Adrenal gland (tissue), 12 donors: ENCODE data around the gene FGFRL1. TPM values are rescaled to one million over a fixed set of nuclear protein-coding genes. Genes with fewer than 3 reads are reported as not detected.

Experiments used
- DNase-seq, 7 donors: peaks; one replicate each; pipeline ENCODE4 v3.0.0-alpha.2; 2019 to 2020
- H3K27ac ChIP-seq, 5 donors: fragments of 200-600 bp; sonication (generic) in 4 of 5; 1 replicate in 3 of 5; 2 replicates in 2 of 5; pipeline versions ENCODE4 v1.5.1 to v1.8.0; 2016 to 2020; ENCODE audit warnings: mild to moderate bottlenecking in 1 of 5
- H3K27me3 ChIP-seq: fragments of 200-600 bp; 2 replicates; pipeline ENCODE4 v1.8.0; 2021
- H3K36me3 ChIP-seq, 2 donors: fragments of 200-600 bp; replicated peaks in 1 of 2; 1 replicate in 1 of 2; 2 replicates in 1 of 2; pipeline versions ENCODE4 v1.5.1 to v1.8.0; 2018 to 2022
- H3K4me1 ChIP-seq, 2 donors: fragments of 200-600 bp; replicated peaks in 1 of 2; 1 replicate in 1 of 2; 2 replicates in 1 of 2; pipeline versions ENCODE4 v1.5.1 to v1.8.0; 2018 to 2021
- H3K4me3 ChIP-seq, 4 donors: fragments of 200-600 bp; sonication (generic) in 3 of 4; one replicate each; pipeline ENCODE4 v1.5.1; 2016 to 2018
- H3K9me3 ChIP-seq, 3 donors: fragments of 200-600 bp; sonication (generic) in 1 of 3; replicated peaks in 1 of 3; 1 replicate in 2 of 3; 2 replicates in 1 of 3; pipeline versions ENCODE4 v1.5.1 to v1.8.0; 2016 to 2021
- POLR2A ChIP-seq, 2 donors: fragments of 450-650 bp; IDR thresholded peaks; one replicate each; pipeline ENCODE4 v1.6.1; 2017; ENCODE audit warnings: antibody characterized with exemption in 2 of 2, mild to moderate bottlenecking in 2 of 2, moderate library complexity in 1 of 2
- WGBS, 4 donors: extraction: QIAGEN DNeasy Blood & Tissue Kit in 2 of 4; methylation state at CpG; one replicate each; pipeline versions ENCODE4 v1.1.5 to v1.1.7; 2013 to 2017; 5-methylcytosine and 5-hydroxymethylcytosine counted together
- intact Hi-C, 2 donors: fragments of 100-400 bp; cut with DNase I; formaldehyde crosslinking; loops; one replicate each; pipeline versions ENCODE4 v1.14.1 to v1.15.0; 2022 to 2023
- polyA plus RNA-seq, 3 donors: library from polyadenylated mRNA; stranded (reverse); fragments of 200-250 nt in 2 of 3; fragments of 350-450 nt in 1 of 3; fragmentation: Illumina TruSeq in 1 of 3; extraction: RNeasy Lipid Tissue Mini Kit (QIAGEN cat#74804) in 1 of 3; gene quantifications; one replicate each; pipeline ENCODE4 v1.2.3, GENCODE V29; 2013 to 2014
- total RNA-seq, 9 donors: library from RNA; depleted of rRNA in 4 of 9; stranded (reverse); fragments of >200 nt in 4 of 9; fragments of 120-200 nt in 1 of 9; fragmentation: NEBNext Ultra II Directional in 1 of 9; extraction: Animal tissue kit (Norgen Biotek cat#: 25700) in 1 of 9; gene quantifications; one replicate each; pipeline versions ENCODE4 v1.1.0 to v1.2.4, GENCODE V29; 2013 to 2023
- TF ChIP-seq, protein P1 (sequence below), 6 experiments: fragments of 450-650 bp in 4 of 6; fragments of 200-600 bp in 2 of 6; sonication (generic) in 1 of 6; IDR thresholded peaks; 1 replicate in 5 of 6; 2 replicates in 1 of 6; pipeline versions ENCODE4 v1.5.1 to v1.8.0; 2016 to 2021; ENCODE audit warnings: antibody characterized with exemption in 6 of 6, mild to moderate bottlenecking in 2 of 6, moderate library complexity in 1 of 6
- donor health status: healthy with polysubstance abuse.
- donor health status: Bipolar disorder and iron deficiency.
- donor health status: DM: yes; HTN: yes; CAD: no.
- donor health status: DM: no; HTN: no; CAD: no.
- donor health status: DM: no; HTN: no; CAD: no.
- donor health status: DM: yes; HTN: yes; CAD: no.

Gene FGFRL1
- total and polyA plus RNA-seq, 12 donors, result 24.4 to 274 (median 77.8) TPM

DNA sequence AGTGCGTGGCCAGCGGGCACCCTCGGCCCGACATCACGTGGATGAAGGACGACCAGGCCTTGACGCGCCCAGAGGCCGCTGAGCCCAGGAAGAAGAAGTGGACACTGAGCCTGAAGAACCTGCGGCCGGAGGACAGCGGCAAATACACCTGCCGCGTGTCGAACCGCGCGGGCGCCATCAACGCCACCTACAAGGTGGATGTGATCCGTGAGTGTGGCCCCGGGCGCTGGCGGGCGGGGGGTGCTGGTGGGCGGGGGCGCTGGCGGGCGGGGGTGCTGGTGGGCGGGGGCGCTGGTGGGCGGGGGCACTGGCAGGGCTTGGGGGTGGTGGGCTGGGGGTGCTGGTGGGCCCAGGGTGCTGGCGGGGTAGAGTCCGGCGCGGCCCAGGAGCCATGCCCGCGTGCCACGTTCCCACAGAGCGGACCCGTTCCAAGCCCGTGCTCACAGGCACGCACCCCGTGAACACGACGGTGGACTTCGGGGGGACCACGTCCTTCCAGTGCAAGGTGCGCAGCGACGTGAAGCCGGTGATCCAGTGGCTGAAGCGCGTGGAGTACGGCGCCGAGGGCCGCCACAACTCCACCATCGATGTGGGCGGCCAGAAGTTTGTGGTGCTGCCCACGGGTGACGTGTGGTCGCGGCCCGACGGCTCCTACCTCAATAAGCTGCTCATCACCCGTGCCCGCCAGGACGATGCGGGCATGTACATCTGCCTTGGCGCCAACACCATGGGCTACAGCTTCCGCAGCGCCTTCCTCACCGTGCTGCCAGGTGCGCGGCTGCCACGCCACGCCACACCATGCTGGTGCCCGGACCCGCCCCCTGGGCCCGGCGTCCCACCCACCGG is 12.7 kb downstream of the FGFRL1 start:
- peaks cover 0 to 13% of the 10 kb centered on the region in 2 donors for H3K36me3 ChIP-seq
- intact Hi-C loops, result no loop called here
- DNase-seq, result no peak
- H3K27me3 ChIP-seq, result no peaks in the 10 kb centered on the region
- H3K9me3 ChIP-seq, result no peaks in the 10 kb centered on the region
- H3K4me3 ChIP-seq, result no peak overlapping the region
- no peak overlapping the region for H3K27ac ChIP-seq
- no peaks in the 10 kb centered on the region for H3K4me1 ChIP-seq
- 90 to 95% (median 95%) methylated on average over 20 to 83 of the region's 83 CpGs for WGBS, 4 donors
- no peak for TF ChIP-seq POLR2A (IDR thresholded peaks at IDR 0.05)
- TF ChIP-seq, protein P1, sequence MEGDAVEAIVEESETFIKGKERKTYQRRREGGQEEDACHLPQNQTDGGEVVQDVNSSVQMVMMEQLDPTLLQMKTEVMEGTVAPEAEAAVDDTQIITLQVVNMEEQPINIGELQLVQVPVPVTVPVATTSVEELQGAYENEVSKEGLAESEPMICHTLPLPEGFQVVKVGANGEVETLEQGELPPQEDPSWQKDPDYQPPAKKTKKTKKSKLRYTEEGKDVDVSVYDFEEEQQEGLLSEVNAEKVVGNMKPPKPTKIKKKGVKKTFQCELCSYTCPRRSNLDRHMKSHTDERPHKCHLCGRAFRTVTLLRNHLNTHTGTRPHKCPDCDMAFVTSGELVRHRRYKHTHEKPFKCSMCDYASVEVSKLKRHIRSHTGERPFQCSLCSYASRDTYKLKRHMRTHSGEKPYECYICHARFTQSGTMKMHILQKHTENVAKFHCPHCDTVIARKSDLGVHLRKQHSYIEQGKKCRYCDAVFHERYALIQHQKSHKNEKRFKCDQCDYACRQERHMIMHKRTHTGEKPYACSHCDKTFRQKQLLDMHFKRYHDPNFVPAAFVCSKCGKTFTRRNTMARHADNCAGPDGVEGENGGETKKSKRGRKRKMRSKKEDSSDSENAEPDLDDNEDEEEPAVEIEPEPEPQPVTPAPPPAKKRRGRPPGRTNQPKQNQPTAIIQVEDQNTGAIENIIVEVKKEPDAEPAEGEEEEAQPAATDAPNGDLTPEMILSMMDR (IDR thresholded peaks at IDR 0.05), result no peak

DNA sequence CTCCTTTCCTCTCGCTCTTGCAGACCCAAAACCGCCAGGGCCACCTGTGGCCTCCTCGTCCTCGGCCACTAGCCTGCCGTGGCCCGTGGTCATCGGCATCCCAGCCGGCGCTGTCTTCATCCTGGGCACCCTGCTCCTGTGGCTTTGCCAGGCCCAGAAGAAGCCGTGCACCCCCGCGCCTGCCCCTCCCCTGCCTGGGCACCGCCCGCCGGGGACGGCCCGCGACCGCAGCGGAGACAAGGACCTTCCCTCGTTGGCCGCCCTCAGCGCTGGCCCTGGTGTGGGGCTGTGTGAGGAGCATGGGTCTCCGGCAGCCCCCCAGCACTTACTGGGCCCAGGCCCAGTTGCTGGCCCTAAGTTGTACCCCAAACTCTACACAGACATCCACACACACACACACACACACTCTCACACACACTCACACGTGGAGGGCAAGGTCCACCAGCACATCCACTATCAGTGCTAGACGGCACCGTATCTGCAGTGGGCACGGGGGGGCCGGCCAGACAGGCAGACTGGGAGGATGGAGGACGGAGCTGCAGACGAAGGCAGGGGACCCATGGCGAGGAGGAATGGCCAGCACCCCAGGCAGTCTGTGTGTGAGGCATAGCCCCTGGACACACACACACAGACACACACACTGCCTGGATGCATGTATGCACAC is 13.6 kb downstream of the FGFRL1 start:
- intact Hi-C loops, result no loop called here
- no peak overlapping the region for H3K27ac ChIP-seq
- peaks cover 0 to 13% of the 10 kb centered on the region in 2 donors for H3K36me3 ChIP-seq
- H3K27me3 ChIP-seq, result no peaks in the 10 kb centered on the region
- H3K4me1 ChIP-seq, result peaks cover 2 to 8% of the 10 kb centered on the region in 2 donors
- no peak for DNase-seq
- TF ChIP-seq, protein P1 (IDR thresholded peaks at IDR 0.05), result no peak
- TF ChIP-seq POLR2A (IDR thresholded peaks at IDR 0.05), result no peak
- no peak overlapping the region for H3K4me3 ChIP-seq
- no peaks in the 10 kb centered on the region for H3K9me3 ChIP-seq
- 88 to 95% (median 90%) methylated on average over 13 to 32 of the region's 32 CpGs for WGBS, 4 donors

DNA sequence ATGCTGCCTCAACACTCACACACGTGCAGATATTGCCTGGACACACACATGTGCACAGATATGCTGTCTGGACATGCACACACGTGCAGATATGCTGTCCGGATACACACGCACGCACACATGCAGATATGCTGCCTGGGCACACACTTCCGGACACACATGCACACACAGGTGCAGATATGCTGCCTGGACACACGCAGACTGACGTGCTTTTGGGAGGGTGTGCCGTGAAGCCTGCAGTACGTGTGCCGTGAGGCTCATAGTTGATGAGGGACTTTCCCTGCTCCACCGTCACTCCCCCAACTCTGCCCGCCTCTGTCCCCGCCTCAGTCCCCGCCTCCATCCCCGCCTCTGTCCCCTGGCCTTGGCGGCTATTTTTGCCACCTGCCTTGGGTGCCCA is 14.7 kb downstream of the FGFRL1 start:
- Histone ChIP-seq H3K9me3 (no peaks in the 10 kb centered on the region), H3K4me3 (no peak overlapping the region), H3K27me3 (no peaks in the 10 kb centered on the region), H3K27ac (peak overlapping the region in 2 of 5 donors; percentile 11 to 45), H3K36me3 (peaks cover 0 to 13% of the 10 kb centered on the region in 2 donors), H3K4me1 (peaks cover 9 to 18% of the 10 kb centered on the region in 2 donors)
- 39 to 58% (median 44%) methylated on average over 10 to 17 of the region's 17 CpGs for WGBS, 4 donors
- TF ChIP-seq POLR2A (IDR thresholded peaks at IDR 0.05), result no peak
- TF ChIP-seq, protein P1 (IDR thresholded peaks at IDR 0.05), result no peak
- DNase-seq, result peak; percentile 74 to 85 (median 77)
- intact Hi-C loops, result no loop called here

DNA sequence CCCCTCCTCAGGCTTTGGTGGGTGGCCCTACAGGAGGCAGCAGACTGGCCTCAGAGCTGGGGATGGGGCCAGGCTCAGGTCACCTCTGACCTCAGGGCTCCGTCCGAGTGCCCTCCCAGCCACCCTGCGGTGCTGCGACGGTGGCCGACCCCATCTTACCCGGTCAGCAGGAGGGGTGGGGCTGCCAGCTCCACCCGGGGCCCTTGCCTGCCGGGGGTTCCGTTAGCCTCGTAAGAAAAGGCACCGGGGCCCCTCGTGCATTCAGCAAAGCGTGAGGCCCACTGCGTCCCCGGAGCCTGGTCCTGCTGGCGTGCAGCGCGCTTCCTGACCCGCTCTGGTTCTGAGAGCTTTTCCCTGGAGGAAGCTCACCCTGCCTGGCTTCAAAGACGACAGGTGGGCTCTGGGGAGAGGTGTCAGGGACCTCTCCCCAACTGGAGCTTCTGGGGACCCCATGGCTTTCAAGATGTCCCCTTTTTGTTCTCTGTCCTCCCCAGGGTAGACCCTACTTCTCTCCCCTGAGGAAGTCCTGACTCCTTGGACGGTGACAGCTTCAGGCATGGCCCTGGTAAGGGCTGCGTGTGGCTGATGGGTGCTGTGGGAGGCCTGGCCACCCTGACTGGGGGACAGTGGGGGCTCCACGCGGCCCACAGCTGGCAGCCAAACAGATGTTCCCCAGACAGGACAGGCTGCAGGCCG is 15.9 kb downstream of the FGFRL1 start:
- no peaks in the 10 kb centered on the region for H3K9me3 ChIP-seq
- WGBS, 4 donors, result 54 to 77% (median 68%) methylated on average over 5 to 26 of the region's 26 CpGs
- H3K27me3 ChIP-seq, result no peaks in the 10 kb centered on the region
- DNase-seq, result no peak
- H3K4me1 ChIP-seq, result peaks cover 9 to 18% of the 10 kb centered on the region in 2 donors
- peaks cover 0 to 13% of the 10 kb centered on the region in 2 donors for H3K36me3 ChIP-seq
- intact Hi-C loops, result no loop called here
- TF ChIP-seq, protein P1 (IDR thresholded peaks at IDR 0.05), result no peak
- no peak for TF ChIP-seq POLR2A (IDR thresholded peaks at IDR 0.05)
- H3K4me3 ChIP-seq, result no peak overlapping the region
- peak overlapping the region in 2 of 5 donors; percentile 11 to 45 for H3K27ac ChIP-seq
